ENCODE measurements around the gene ZFYVE1.
A peak's percentile ranks its signal among the peaks of the same experiment; 100 is the strongest.

Gene ZFYVE1

GRCh38 chr14:72939630-72940029 is 87.3 kb downstream of the ZFYVE1 start:
- H3K27me3 Mint-ChIP-seq = no peaks in the 10 kb centered on the region
- ATAC-seq (ENCODE audit: low read depth) (no peak), DNase-seq (ENCODE audit: low spot score in 2 of 2) (no peak)
- H3K4me3 Mint-ChIP-seq = no peak overlapping the region
- peaks cover 10% of the 10 kb centered on the region for H3K4me1 Mint-ChIP-seq
- H3K27ac Mint-ChIP-seq = no peak overlapping the region
- H3K9me3 Mint-ChIP-seq = no peaks in the 10 kb centered on the region
- H3K36me3 Mint-ChIP-seq = peaks cover 40% of the 10 kb centered on the region

- no peak for ATAC-seq (ENCODE audit: low read depth)
- Mint-ChIP-seq H3K36me3 (peaks cover 17% of the 10 kb centered on the region), H3K4me3 (no peak overlapping the region), H3K9me3 (no peaks in the 10 kb centered on the region), H3K27me3 (no peaks in the 10 kb centered on the region), H3K27ac (no peak overlapping the region), H3K4me1 (peaks cover 19% of the 10 kb centered on the region)
- DNase-seq (ENCODE audit: low spot score in 2 of 2) = no peak
These were observed 94.0 kb downstream of the ZFYVE1 start for GRCh38 chr14:72932893-72933292.

GRCh38 chr14:72929316-72930080 is 97.4 kb downstream of the ZFYVE1 start:
- H3K9me3 Mint-ChIP-seq = no peaks in the 10 kb centered on the region
- ATAC-seq (ENCODE audit: low read depth) (no peak), DNase-seq (ENCODE audit: low spot score in 2 of 2) (no peak)
- H3K4me1 Mint-ChIP-seq = peaks cover 13% of the 10 kb centered on the region
- H3K27me3 Mint-ChIP-seq = no peaks in the 10 kb centered on the region
- no peak overlapping the region for H3K27ac Mint-ChIP-seq
- no peak overlapping the region for H3K4me3 Mint-ChIP-seq
- H3K36me3 Mint-ChIP-seq = peaks cover 7% of the 10 kb centered on the region

GRCh38 chr14:72928872-72929271 is 98.0 kb downstream of the ZFYVE1 start:
- no peak overlapping the region for H3K4me3 Mint-ChIP-seq
- no peak for ATAC-seq (ENCODE audit: low read depth)
- DNase-seq (ENCODE audit: low spot score in 2 of 2) = no peak
- no peaks in the 10 kb centered on the region for H3K9me3 Mint-ChIP-seq
- no peaks in the 10 kb centered on the region for H3K27me3 Mint-ChIP-seq
- H3K36me3 Mint-ChIP-seq = peaks cover 7% of the 10 kb centered on the region
- H3K27ac Mint-ChIP-seq = no peak overlapping the region
- H3K4me1 Mint-ChIP-seq = peaks cover 13% of the 10 kb centered on the region

- Mint-ChIP-seq H3K36me3 (no peaks in the 10 kb centered on the region), H3K9me3 (no peaks in the 10 kb centered on the region), H3K4me1 (peaks cover 5% of the 10 kb centered on the region), H3K27me3 (no peaks in the 10 kb centered on the region), H3K27ac (peak within 1 kb of the TSS; percentile 93), H3K4me3 (peak within 1 kb of the TSS; percentile 93)
- ATAC-seq (ENCODE audit: low read depth) (peak; percentile 83), DNase-seq (ENCODE audit: low spot score in 2 of 2) (peak; percentile 79)
These were observed 100.4 kb downstream of the ZFYVE1 start, which contains the start of gene DCAF4 for GRCh38 chr14:72926292-72927028. Gene DCAF4, plus strand, starts transcription at chr14:72926464. Its CDS starts 11,515 bp downstream, at chr14:72937979.

GRCh38 chr14:72925815-72926291 is 101.1 kb downstream of the ZFYVE1 start:
- H3K36me3 Mint-ChIP-seq = no peaks in the 10 kb centered on the region
- peak overlapping the region; percentile 93 for H3K4me3 Mint-ChIP-seq
- peaks cover 4% of the 10 kb centered on the region for H3K4me1 Mint-ChIP-seq
- DNase-seq (ENCODE audit: low spot score in 2 of 2) (peak in 1 of 2 donors; percentile 80), ATAC-seq (ENCODE audit: low read depth) (no peak)
- no peaks in the 10 kb centered on the region for H3K27me3 Mint-ChIP-seq
- no peaks in the 10 kb centered on the region for H3K9me3 Mint-ChIP-seq
- peak overlapping the region; percentile 93 for H3K27ac Mint-ChIP-seq

DNA sequence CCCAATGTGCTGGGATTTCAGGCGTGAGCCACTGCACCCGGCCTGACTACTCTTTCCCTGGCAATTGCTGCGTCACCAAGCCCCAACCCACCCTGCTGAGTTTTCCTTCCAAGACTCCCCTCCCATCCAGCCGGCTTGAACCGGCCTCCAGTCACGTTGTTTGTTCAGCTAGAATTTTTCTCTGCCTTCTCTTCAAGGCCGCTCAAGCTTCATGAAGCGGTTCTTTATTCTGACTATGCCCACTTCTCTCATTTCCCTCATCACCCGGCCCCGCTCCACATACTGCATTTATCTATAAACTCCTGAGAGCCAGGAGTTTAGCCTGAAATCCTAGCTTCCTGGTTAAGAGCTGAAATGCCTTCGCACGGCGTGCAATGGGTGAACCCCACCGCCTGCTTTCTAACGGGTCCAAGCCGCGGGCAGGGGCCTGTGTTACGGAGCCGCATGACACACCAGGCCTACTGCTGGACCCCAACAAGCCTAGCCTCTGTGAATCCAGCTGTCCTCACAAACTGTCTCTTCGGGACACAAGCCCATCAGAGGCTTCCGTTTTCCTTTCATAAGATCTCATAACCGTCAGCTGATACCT is 101.6 kb downstream of the ZFYVE1 start:
- Mint-ChIP-seq H3K9me3 (no peaks in the 10 kb centered on the region), H3K27me3 (no peaks in the 10 kb centered on the region), H3K27ac (no peak overlapping the region), H3K36me3 (no peaks in the 10 kb centered on the region), H3K4me3 (peak overlapping the region; percentile 93), H3K4me1 (peaks cover 4% of the 10 kb centered on the region)
- ATAC-seq (ENCODE audit: low read depth) = no peak
- no peak for DNase-seq (ENCODE audit: low spot score in 2 of 2)

GRCh38 chr14:72924337-72924736 is 102.6 kb downstream of the ZFYVE1 start:
- DNase-seq (ENCODE audit: low spot score in 2 of 2) = no peak
- no peaks in the 10 kb centered on the region for H3K36me3 Mint-ChIP-seq
- no peak for ATAC-seq (ENCODE audit: low read depth)
- no peak overlapping the region for H3K27ac Mint-ChIP-seq
- H3K4me1 Mint-ChIP-seq = peaks cover 4% of the 10 kb centered on the region
- no peaks in the 10 kb centered on the region for H3K27me3 Mint-ChIP-seq
- H3K4me3 Mint-ChIP-seq = no peak overlapping the region
- H3K9me3 Mint-ChIP-seq = no peaks in the 10 kb centered on the region

GRCh38 chr14:72921396-72921795 is 105.5 kb downstream of the ZFYVE1 start:
- Mint-ChIP-seq H3K27ac (no peak overlapping the region), H3K4me1 (peaks cover 2% of the 10 kb centered on the region), H3K36me3 (no peaks in the 10 kb centered on the region), H3K27me3 (no peaks in the 10 kb centered on the region), H3K9me3 (no peaks in the 10 kb centered on the region), H3K4me3 (no peak overlapping the region)
- ATAC-seq (ENCODE audit: low read depth) (no peak), DNase-seq (ENCODE audit: low spot score in 2 of 2) (no peak)

- Mint-ChIP-seq H3K9me3 (no peaks in the 10 kb centered on the region), H3K27me3 (no peaks in the 10 kb centered on the region), H3K4me3 (no peak overlapping the region), H3K27ac (no peak overlapping the region), H3K4me1 (no peaks in the 10 kb centered on the region), H3K36me3 (no peaks in the 10 kb centered on the region)
- no peak for DNase-seq (ENCODE audit: low spot score in 2 of 2)
- no peak for ATAC-seq (ENCODE audit: low read depth)
These were observed 106.9 kb downstream of the ZFYVE1 start for GRCh38 chr14:72920008-72920407.
